ENCODE data around the gene NFKB2.

The NFKB2 gene

GRCh38 chr10:102433619-102434046 is 38.1 kb downstream of the NFKB2 start:
- TF ChIP-seq GATA2 (IDR thresholded peaks at IDR 0.05; ENCODE audit: low read depth, low read length) (no peak), GATA3 (IDR thresholded peaks at IDR 0.05; ENCODE audit: low read depth, low read length) (no peak)

GRCh38 chr10:102434394-102435132 is 39.1 kb downstream of the NFKB2 start:
- TF ChIP-seq GATA3 (IDR thresholded peaks at IDR 0.05; ENCODE audit: low read depth, low read length), result no peak
- TF ChIP-seq GATA2 (IDR thresholded peaks at IDR 0.05; ENCODE audit: low read depth, low read length), result no peak

DNA sequence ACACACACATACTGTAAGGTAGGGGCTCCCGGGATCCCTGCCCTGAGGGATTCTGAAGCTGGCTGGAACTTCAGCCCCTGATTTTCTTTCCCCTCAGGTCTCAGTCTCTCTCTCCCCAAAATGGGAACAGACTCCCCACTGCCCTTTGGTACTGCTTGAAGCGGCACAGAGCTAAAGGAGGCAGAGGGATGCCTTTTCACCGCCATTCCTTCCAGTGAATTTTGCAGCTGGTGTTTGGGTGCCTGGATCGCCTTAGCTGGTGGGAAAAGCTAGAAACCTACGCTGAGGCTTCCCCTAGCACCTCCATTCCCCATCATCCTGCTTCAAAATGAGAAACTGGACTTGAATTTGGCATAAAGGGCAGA is 39.6 kb downstream of the NFKB2 start:
- TF ChIP-seq GATA2 (IDR thresholded peaks at IDR 0.05; ENCODE audit: low read depth, low read length) (no peak), GATA3 (IDR thresholded peaks at IDR 0.05; ENCODE audit: low read depth, low read length) (no peak)

GRCh38 chr10:102435529-102436233 is 40.2 kb downstream of the NFKB2 start:
- TF ChIP-seq GATA2 (IDR thresholded peaks at IDR 0.05; ENCODE audit: low read depth, low read length) (no peak), GATA3 (IDR thresholded peaks at IDR 0.05; ENCODE audit: low read depth, low read length) (no peak)

- TF ChIP-seq GATA3 (IDR thresholded peaks at IDR 0.05; ENCODE audit: low read depth, low read length), result no peak
- no peak for TF ChIP-seq GATA2 (IDR thresholded peaks at IDR 0.05; ENCODE audit: low read depth, low read length)
Measured at GRCh38 chr10:102436312-102436711, 40.8 kb downstream of the NFKB2 start.

DNA sequence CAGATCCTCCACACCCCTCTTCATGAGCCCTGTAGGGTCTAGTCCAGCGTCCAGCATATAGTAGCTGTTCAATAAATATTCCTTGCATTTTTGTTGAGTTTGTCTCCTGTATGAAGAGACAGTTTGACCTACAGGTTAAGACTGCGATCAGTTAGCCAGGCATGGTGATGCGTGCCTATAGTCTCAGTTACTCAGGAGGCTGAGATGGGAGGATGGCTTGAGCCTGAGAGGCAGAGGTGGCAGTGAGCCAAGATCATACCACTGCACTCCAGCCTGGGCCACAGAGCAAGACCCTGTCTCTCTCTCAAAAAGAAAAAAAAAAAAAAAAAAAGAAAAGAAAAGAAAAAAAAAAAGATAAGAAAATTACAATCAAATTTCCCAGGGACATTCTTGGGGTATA is 42.0 kb downstream of the NFKB2 start:
- TF ChIP-seq GATA2 (IDR thresholded peaks at IDR 0.05; ENCODE audit: low read depth, low read length), result no peak
- TF ChIP-seq GATA3 (IDR thresholded peaks at IDR 0.05; ENCODE audit: low read depth, low read length), result no peak

DNA sequence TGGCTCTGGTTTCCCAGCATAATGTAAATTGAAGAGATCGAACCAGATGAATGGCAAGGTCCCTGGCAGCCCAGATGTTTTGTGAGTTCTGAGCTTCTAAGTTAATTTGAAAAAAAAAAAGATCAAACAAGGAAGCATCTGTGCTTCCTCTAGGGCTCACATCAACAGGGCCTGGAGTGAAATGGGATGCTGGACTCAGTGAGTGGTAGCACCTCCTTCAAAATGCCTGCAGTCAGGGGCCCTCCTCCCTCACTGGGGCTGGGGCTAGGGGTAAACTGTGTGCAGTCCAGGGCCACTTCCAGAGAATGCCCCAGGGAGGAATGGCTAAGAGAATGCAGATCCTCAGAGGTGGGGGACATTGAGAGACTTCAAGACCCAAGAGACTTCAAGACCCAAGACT is 42.9 kb downstream of the NFKB2 start:
- TF ChIP-seq GATA3 (IDR thresholded peaks at IDR 0.05; ENCODE audit: low read depth, low read length), result no peak
- no peak for TF ChIP-seq GATA2 (IDR thresholded peaks at IDR 0.05; ENCODE audit: low read depth, low read length)

DNA sequence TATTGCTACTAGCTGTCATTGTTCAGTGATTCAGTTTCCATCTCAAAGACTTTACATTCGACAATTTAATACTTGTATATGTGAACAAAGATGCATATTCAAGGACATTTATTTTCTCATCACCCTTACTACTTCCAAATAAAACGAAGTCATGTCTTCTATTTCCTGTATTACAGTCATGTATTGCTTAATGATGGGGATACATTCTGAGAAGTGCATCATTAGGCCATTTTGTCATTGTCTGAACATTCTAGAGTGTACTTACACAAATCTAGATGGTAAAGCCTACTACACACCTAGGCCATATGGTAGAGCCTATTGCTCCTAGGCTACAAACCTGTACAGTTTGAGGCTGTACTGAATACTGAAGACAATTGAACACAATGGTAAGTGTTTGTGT is 49.3 kb downstream of the NFKB2 start:
- TF ChIP-seq GATA3 (IDR thresholded peaks at IDR 0.05; ENCODE audit: low read depth, low read length) (no peak), GATA2 (IDR thresholded peaks at IDR 0.05; ENCODE audit: low read depth, low read length) (no peak)

DNA sequence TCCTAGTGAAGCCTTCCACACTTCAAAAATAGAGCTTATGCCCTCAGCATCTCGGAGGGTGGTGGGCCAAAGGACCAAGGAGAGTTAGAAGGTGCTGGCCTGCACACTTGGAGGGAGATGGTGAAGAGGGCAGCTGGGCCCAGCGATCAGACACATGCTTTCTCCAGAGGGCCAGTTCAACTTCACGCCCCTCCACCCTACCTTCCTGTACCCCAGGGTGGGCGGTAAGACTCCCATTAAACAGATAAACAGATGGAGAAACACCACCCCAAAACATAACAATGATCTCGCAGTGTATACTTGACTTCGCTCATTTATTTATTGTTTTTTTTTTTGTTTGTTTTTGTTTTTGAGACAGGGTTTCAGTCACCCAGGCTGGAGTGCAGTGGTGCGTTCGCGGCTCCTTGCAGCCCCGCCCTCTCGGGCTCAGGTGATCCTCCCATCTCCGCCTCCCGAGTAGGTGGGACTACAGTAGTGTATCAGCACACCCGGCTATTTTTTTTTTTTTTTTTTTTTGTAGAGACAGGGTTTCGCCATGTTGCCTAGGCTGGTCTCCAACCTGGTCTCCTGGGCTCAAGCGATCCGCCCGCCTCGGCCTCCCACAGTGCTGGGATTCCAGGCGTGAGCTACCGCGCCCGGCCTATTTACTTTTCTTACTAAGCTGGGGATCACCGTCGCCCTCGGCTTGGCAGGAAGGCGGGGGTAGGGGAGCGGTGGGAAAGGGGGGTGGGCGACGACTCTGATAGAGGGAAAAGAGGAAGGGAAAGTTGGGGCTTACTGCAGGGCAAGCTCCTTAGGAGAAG is 54.0 kb downstream of the NFKB2 start:
- TF ChIP-seq GATA3 (IDR thresholded peaks at IDR 0.05; ENCODE audit: low read depth, low read length) (no peak), GATA2 (IDR thresholded peaks at IDR 0.05; ENCODE audit: low read depth, low read length) (no peak)

DNA sequence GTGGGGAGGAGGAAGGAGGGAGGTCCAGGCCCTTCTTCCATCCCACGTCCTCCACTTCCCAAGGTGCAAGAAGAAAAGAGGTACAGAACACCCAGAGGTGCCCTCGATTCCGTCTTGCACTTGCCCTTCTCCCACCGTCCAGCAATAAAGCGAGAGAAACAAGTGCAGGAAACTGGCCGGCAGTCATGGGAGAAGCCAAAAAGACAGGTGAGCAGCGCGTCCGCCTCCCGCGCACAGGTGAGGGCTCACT is 54.5 kb downstream of the NFKB2 start:
- TF ChIP-seq GATA3 (IDR thresholded peaks at IDR 0.05; ENCODE audit: low read depth, low read length) (no peak), GATA2 (IDR thresholded peaks at IDR 0.05; ENCODE audit: low read depth, low read length) (no peak)

- TF ChIP-seq GATA3 (IDR thresholded peaks at IDR 0.05; ENCODE audit: low read depth, low read length) (no peak), GATA2 (IDR thresholded peaks at IDR 0.05; ENCODE audit: low read depth, low read length) (no peak)
Measured at GRCh38 chr10:102450374-102451104, 55.0 kb downstream of the NFKB2 start.

DNA sequence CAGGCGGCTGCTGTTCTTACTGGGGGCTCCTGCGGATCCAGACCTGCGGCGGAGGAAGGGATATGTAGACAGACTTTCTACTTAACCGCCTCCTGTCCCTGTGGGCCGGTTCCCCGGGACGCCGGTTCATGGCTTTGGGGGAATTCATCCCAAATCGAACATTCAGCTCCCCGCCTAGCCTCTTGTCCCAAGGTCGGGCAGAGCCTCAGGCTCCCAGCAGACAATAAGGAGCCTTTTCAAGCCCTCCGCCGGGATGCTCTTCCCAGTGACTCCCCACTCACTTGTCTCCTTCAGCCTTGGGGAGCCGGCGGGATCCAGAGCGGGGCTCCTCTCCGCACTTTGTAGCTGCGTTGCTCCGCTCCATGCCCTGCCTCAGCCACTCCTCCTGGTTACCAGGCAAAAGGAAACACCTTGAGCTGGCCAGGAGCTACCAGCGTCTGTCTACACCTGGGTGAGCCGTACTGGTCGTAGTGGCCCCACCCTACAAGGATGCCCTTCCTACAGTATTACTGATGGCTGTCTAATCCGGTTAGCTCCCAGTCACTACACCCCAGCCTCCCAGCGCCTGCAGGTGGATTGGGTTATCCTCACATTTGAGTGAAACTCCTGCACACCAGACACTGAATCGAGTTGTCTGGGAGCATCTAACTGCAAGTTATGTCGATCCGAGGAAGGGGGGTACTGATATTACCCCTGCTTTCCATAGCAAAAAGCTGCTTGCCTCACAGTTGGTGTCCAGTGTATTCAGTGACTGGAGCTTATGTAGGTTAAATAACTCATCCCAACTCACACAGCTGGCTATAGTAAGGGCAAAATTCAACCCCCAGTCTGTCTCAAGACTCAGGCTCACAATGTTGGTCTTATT is 55.8 kb downstream of the NFKB2 start, which contains the start of gene C10orf95:
Gene C10orf95 (minus strand): TSS at position 439 of the 865 bp plus-strand sequence. CDS start 450 bp downstream, outside the sequence.
- TF ChIP-seq GATA2 (IDR thresholded peaks at IDR 0.05; ENCODE audit: low read depth, low read length) (no peak), GATA3 (IDR thresholded peaks at IDR 0.05; ENCODE audit: low read depth, low read length) (no peak)
